WTC11 (cell line): Measurements from ENCODE around the gene ARL15. TPM values are rescaled to one million over a fixed set of nuclear protein-coding genes. Genes with fewer than 3 reads are reported as not detected.

Experiments
- ATAC-seq: fragments of 200-7000 bp; cut with Tn5 transposase; 2 replicates; pipeline ENCODE4 v1.10.0; 2021; ENCODE audit warnings: mild to moderate bottlenecking, moderate library complexity
- CTCF ChIA-PET: fragments of 300-600 bp; sonication (Branson Sonifier 250); formaldehyde crosslinking; loops from one replicate; lab custom pipeline; 2021; ENCODE audit warnings: antibody characterized with exemption; lab: Charles Lee
- POLR2A ChIA-PET: fragments of 350-600 bp; sonication (Branson Sonifier 250); formaldehyde crosslinking; loops from one replicate; lab custom pipeline; 2021; ENCODE audit warnings: antibody characterized with exemption; lab: Charles Lee
- DNase-seq: peaks from one replicate; pipeline ENCODE4 v3.0.0; 2021; ENCODE audit warnings: low spot score
- H3K27ac Mint-ChIP-seq: 2 replicates; pipeline ENCODE4 v1.8.0; 2021; ENCODE audit warnings: mixed read lengths
- H3K27me3 Mint-ChIP-seq: 2 replicates; pipeline ENCODE4 v1.8.0; 2021; ENCODE audit warnings: low read depth, mild to moderate bottlenecking, moderate library complexity, mixed read lengths
- H3K36me3 Mint-ChIP-seq: 2 replicates; pipeline ENCODE4 v1.8.0; 2021; ENCODE audit warnings: mixed read lengths
- H3K4me1 Mint-ChIP-seq: 2 replicates; pipeline ENCODE4 v1.8.0; 2022; ENCODE audit warnings: mixed read lengths
- H3K4me3 Mint-ChIP-seq: 2 replicates; pipeline ENCODE4 v1.8.0; 2021; ENCODE audit warnings: mild to moderate bottlenecking, moderate library complexity, mixed read lengths
- H3K9me3 Mint-ChIP-seq: 2 replicates; pipeline ENCODE4 v1.8.0; 2021; ENCODE audit warnings: mixed read lengths
- ARID4B ChIP-seq: sonication (generic); formaldehyde crosslinking; IDR thresholded peaks from 2 replicates; pipeline ENCODE4 v1.8.0; 2023; ENCODE audit warnings: missing genetic modification reagents, mild to moderate bottlenecking, borderline replicate concordance
- ESRRA ChIP-seq: sonication (generic); formaldehyde crosslinking; IDR thresholded peaks from 2 replicates; pipeline ENCODE4 v1.8.1; 2022; ENCODE audit warnings: mild to moderate bottlenecking, missing genetic modification reagents, borderline replicate concordance
- ETV6 ChIP-seq: sonication (generic); formaldehyde crosslinking; IDR thresholded peaks from 2 replicates; pipeline ENCODE4 v1.8.1; 2022; ENCODE audit warnings: mild to moderate bottlenecking, missing genetic modification reagents
- GTF2I ChIP-seq: fragments of 250-450 bp; sonication (Bioruptor Pico); conservative IDR thresholded peaks from 2 replicates; pipeline ENCODE4 v1.4.0; 2021; ENCODE audit warnings: mild to moderate bottlenecking
- NR1H2 ChIP-seq: sonication (generic); formaldehyde crosslinking; IDR thresholded peaks from 2 replicates; pipeline ENCODE4 v1.9.0; 2021; ENCODE audit warnings: mild to moderate bottlenecking, moderate library complexity, missing genetic modification reagents
- NR2C2 ChIP-seq: sonication (generic); formaldehyde crosslinking; IDR thresholded peaks from 2 replicates; pipeline ENCODE4 v1.8.0; 2022; ENCODE audit warnings: mild to moderate bottlenecking, missing genetic modification reagents
- PRDM15 ChIP-seq: sonication (generic); formaldehyde crosslinking; IDR thresholded peaks from 2 replicates; pipeline ENCODE4 v1.8.0; 2022; ENCODE audit warnings: missing genetic modification reagents
- TP53 ChIP-seq: sonication (generic); formaldehyde crosslinking; IDR thresholded peaks from 2 replicates; pipeline ENCODE4 v1.8.1; 2023; ENCODE audit warnings: mild to moderate bottlenecking, missing genetic modification reagents
- ZNF263 ChIP-seq: sonication (generic); formaldehyde crosslinking; IDR thresholded peaks from 2 replicates; pipeline ENCODE4 v1.8.1; 2022; ENCODE audit warnings: low read depth, mild to moderate bottlenecking, moderate library complexity, missing genetic modification reagents
- ZNF396 ChIP-seq: fragments of 250-450 bp; sonication (Bioruptor Pico); IDR thresholded peaks from 2 replicates; pipeline ENCODE4 v1.8.0; 2021; ENCODE audit warnings: mild to moderate bottlenecking, moderate library complexity, borderline replicate concordance
- ZNF416 ChIP-seq: fragments of 250-450 bp; sonication (Bioruptor Pico); IDR thresholded peaks from 2 replicates; pipeline ENCODE4 v1.9.0; 2021; ENCODE audit warnings: mild to moderate bottlenecking, inconsistent platforms
- ZNF423 ChIP-seq: fragments of 250-450 bp; sonication (Bioruptor Pico); IDR thresholded peaks from 2 replicates; pipeline ENCODE4 v2.1.2; 2022; ENCODE audit warnings: mild to moderate bottlenecking, moderate library complexity
- ZNF532 ChIP-seq: fragments of 250-450 bp; sonication (Bioruptor Pico); IDR thresholded peaks from 2 replicates; pipeline ENCODE4 v1.9.0; 2021; ENCODE audit warnings: mild to moderate bottlenecking, borderline replicate concordance
- total RNA-seq: library from RNA; stranded (reverse); gene quantifications from 3 replicates; pipeline ENCODE4 v1.2.3, GENCODE V29; 2021
- TF ChIP-seq, protein P1 (sequence below): sonication (generic); formaldehyde crosslinking; IDR thresholded peaks from 2 replicates; pipeline ENCODE4 v1.8.0; 2022; ENCODE audit warnings: mild to moderate bottlenecking, missing genetic modification reagents
- TF ChIP-seq, protein P2 (sequence below): sonication (generic); formaldehyde crosslinking; IDR thresholded peaks from 2 replicates; pipeline ENCODE4 v1.8.1; 2022; ENCODE audit warnings: low read depth, missing genetic modification reagents, borderline replicate concordance

ARL15 gene
- total RNA-seq, 1 experiment from 2014 or later = 20.1 TPM

GRCh38 chr5:54109626-54110330 is 200.6 kb downstream of the ARL15 start:
- Mint-ChIP-seq H3K27ac (no peak overlapping the region; the same call in 1 of the 2 replicates), H3K4me1 (peaks cover 12% of the 10 kb centered on the region), H3K27me3 (no peaks in the 10 kb centered on the region), H3K9me3 (peaks cover 10% of the 10 kb centered on the region), H3K36me3 (peaks cover 5% of the 10 kb centered on the region; the same call in 1 of the 2 replicates), H3K4me3 (no peak overlapping the region)
- TF ChIP-seq ZNF416 (CRISPR knock-in tag) = no peak
- no peak for TF ChIP-seq ETV6 (CRISPR knock-in tag)
- TF ChIP-seq GTF2I (CRISPR knock-in tag) = no peak
- TF ChIP-seq ESRRA (CRISPR knock-in tag) = no peak
- no peak for TF ChIP-seq ZNF532 (CRISPR knock-in tag)
- no peak for TF ChIP-seq PRDM15 (CRISPR knock-in tag)
- TF ChIP-seq, protein P1, sequence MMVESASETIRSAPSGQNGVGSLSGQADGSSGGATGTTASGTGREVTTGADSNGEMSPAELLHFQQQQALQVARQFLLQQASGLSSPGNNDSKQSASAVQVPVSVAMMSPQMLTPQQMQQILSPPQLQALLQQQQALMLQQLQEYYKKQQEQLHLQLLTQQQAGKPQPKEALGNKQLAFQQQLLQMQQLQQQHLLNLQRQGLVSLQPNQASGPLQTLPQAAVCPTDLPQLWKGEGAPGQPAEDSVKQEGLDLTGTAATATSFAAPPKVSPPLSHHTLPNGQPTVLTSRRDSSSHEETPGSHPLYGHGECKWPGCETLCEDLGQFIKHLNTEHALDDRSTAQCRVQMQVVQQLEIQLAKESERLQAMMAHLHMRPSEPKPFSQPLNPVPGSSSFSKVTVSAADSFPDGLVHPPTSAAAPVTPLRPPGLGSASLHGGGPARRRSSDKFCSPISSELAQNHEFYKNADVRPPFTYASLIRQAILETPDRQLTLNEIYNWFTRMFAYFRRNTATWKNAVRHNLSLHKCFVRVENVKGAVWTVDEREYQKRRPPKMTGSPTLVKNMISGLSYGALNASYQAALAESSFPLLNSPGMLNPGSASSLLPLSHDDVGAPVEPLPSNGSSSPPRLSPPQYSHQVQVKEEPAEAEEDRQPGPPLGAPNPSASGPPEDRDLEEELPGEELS (CRISPR knock-in tag) = no peak
- TF ChIP-seq ZNF396 (CRISPR knock-in tag) = no peak
- no peak for TF ChIP-seq NR1H2 (CRISPR knock-in tag)
- no peak for TF ChIP-seq ZNF263 (CRISPR knock-in tag)
- TF ChIP-seq, protein P2, sequence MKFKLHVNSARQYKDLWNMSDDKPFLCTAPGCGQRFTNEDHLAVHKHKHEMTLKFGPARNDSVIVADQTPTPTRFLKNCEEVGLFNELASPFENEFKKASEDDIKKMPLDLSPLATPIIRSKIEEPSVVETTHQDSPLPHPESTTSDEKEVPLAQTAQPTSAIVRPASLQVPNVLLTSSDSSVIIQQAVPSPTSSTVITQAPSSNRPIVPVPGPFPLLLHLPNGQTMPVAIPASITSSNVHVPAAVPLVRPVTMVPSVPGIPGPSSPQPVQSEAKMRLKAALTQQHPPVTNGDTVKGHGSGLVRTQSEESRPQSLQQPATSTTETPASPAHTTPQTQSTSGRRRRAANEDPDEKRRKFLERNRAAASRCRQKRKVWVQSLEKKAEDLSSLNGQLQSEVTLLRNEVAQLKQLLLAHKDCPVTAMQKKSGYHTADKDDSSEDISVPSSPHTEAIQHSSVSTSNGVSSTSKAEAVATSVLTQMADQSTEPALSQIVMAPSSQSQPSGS = no peak
- no peak for TF ChIP-seq ARID4B (CRISPR knock-in tag)
- TF ChIP-seq NR2C2 (CRISPR knock-in tag) = no peak
- no peak for TF ChIP-seq TP53 (CRISPR knock-in tag)
- TF ChIP-seq ZNF423 (CRISPR knock-in tag) = no peak
- no peak for DNase-seq
- ChIA-PET CTCF (no interaction called here), POLR2A (no interaction called here)
- no peak for ATAC-seq
